Stimulated activated CD4-positive, alpha-beta T cell treated with anti-CD3 and anti-CD28 coated beads, Interleukin-1b, Interleukin-23, amount 100 ng/mL, for 1 hour (primary cell): Measurements from ENCODE around the gene GRIK2.

Source experiments
- DNase-seq, 2 donors: peaks; one replicate each; pipeline ENCODE4 v3.0.0-alpha.2; 2020; ENCODE audit warnings: low read depth in 2 of 2

Gene GRIK2

GRCh38 chr6:101878554-101879276, 485.2 kb downstream of the GRIK2 start:
- DNase-seq = no peak

GRCh38 chr6:101879782-101880181, 486.3 kb downstream of the GRIK2 start:
- DNase-seq = no peak

- no peak for DNase-seq
These were observed 490.0 kb downstream of the GRIK2 start for GRCh38 chr6:101883505-101883904.

- DNase-seq = no peak
These were observed 494.0 kb downstream of the GRIK2 start for GRCh38 chr6:101887532-101887931.

- DNase-seq = no peak
These were observed 514.1 kb downstream of the GRIK2 start for GRCh38 chr6:101907356-101908217.

- no peak for DNase-seq
These were observed 515.9 kb downstream of the GRIK2 start for GRCh38 chr6:101909366-101909765.

- DNase-seq = no peak
These were observed 518.8 kb downstream of the GRIK2 start for GRCh38 chr6:101912311-101912710.

GRCh38 chr6:101918471-101918870, 525.0 kb downstream of the GRIK2 start:
- no peak for DNase-seq

GRCh38 chr6:101921829-101922450, 528.4 kb downstream of the GRIK2 start:
- DNase-seq = no peak

- no peak for DNase-seq
These were observed 532.8 kb downstream of the GRIK2 start for GRCh38 chr6:101926149-101926925.

GRCh38 chr6:101931766-101932165, 538.3 kb downstream of the GRIK2 start:
- no peak for DNase-seq

GRCh38 chr6:101932704-101933103, 539.2 kb downstream of the GRIK2 start:
- DNase-seq = no peak

GRCh38 chr6:101935732-101936131, 542.2 kb downstream of the GRIK2 start:
- no peak for DNase-seq

- no peak for DNase-seq
These were observed 543.0 kb downstream of the GRIK2 start for GRCh38 chr6:101936516-101936915.

- DNase-seq = no peak
These were observed 543.6 kb downstream of the GRIK2 start for GRCh38 chr6:101937108-101937507.

- no peak for DNase-seq
These were observed 546.9 kb downstream of the GRIK2 start for GRCh38 chr6:101940391-101940790.

- DNase-seq = no peak
These were observed 563.5 kb downstream of the GRIK2 start for GRCh38 chr6:101956961-101957360.

- no peak for DNase-seq
These were observed 567.8 kb downstream of the GRIK2 start for GRCh38 chr6:101961357-101961756.

GRCh38 chr6:101980924-101981323, 587.4 kb downstream of the GRIK2 start:
- DNase-seq = no peak

- DNase-seq = no peak
These were observed 593.0 kb downstream of the GRIK2 start for GRCh38 chr6:101986476-101986875.

- no peak for DNase-seq
These were observed 598.8 kb downstream of the GRIK2 start for GRCh38 chr6:101992286-101992685.

GRCh38 chr6:101994521-101994920, 601.0 kb downstream of the GRIK2 start:
- no peak for DNase-seq
